ENCODE data around the gene CYP27A1. TPM values are rescaled to one million over a fixed set of nuclear protein-coding genes. Genes with fewer than 3 reads are reported as not detected.

The CYP27A1 gene
- total and polyA plus RNA-seq, 4 donors: 112 to 354 (median 305) TPM

GRCh38 chr2:218780851-218781690 lies 876 bp upstream of the CYP27A1 start:
- H3K27me3 ChIP-seq (ENCODE audit: control insufficient read depth in 4 of 4, insufficient read depth in 4 of 4, low read length in 3 of 4): no peaks in the 10 kb centered on the region
- peaks cover 3 to 36% (median 23%) of the 10 kb centered on the region in 4 donors for H3K4me1 ChIP-seq (ENCODE audit: control insufficient read depth in 4 of 4, insufficient read depth in 4 of 4, low read length in 3 of 4)
- H3K9me3 ChIP-seq (ENCODE audit: control insufficient read depth in 4 of 4, low read length in 3 of 4): peaks cover 0 to 3% (median 0%) of the 10 kb centered on the region in 4 donors
- H3K9ac ChIP-seq (ENCODE audit: low read depth in 1 of 2, low read length in 2 of 2): peak overlapping the region; percentile 80 to 85
- TF ChIP-seq FOXA1 (IDR thresholded peaks at IDR 0.05): no peak
- no peak for TF ChIP-seq GABPA (IDR thresholded peaks at IDR 0.05 in 1 of 2, conservative IDR thresholded peaks at IDR 0.05 in 1 of 2)
- peak in 1 of 2 donors; percentile 54 for TF ChIP-seq HNF4A (conservative IDR thresholded peaks at IDR 0.05)
- no peak for TF ChIP-seq MAX (IDR thresholded peaks at IDR 0.05)
- no peak for TF ChIP-seq CTCF (IDR thresholded peaks at IDR 0.05; ENCODE audit: low read depth, low read length, missing input control)
- TF ChIP-seq EGR1 (IDR thresholded peaks at IDR 0.05; ENCODE audit: low read depth in 2 of 2): no peak
- TF ChIP-seq ZBTB33 (IDR thresholded peaks at IDR 0.05): no peak
- no peak for TF ChIP-seq RAD21 (IDR thresholded peaks at IDR 0.05)
- TF ChIP-seq HNF4G (IDR thresholded peaks at IDR 0.05): no peak
- no peak for TF ChIP-seq REST (IDR thresholded peaks at IDR 0.05)
- peak; percentile 9 for TF ChIP-seq FOXA2 (IDR thresholded peaks at IDR 0.05)
- TF ChIP-seq RXRA (IDR thresholded peaks at IDR 0.05): peak in 1 of 2 donors; percentile 63
- TF ChIP-seq YY1 (IDR thresholded peaks at IDR 0.05): no peak
- TF ChIP-seq ATF3 (IDR thresholded peaks at IDR 0.05): no peak
- TF ChIP-seq JUND (IDR thresholded peaks at IDR 0.05): no peak
- peak; percentile 11 for TF ChIP-seq TAF1 (conservative IDR thresholded peaks at IDR 0.05)
- TF ChIP-seq NR2F2 (IDR thresholded peaks at IDR 0.05): no peak
- no peak for TF ChIP-seq SP1 (IDR thresholded peaks at IDR 0.05)
- no peaks in the 10 kb centered on the region for H3K36me3 ChIP-seq (ENCODE audit: control insufficient read depth in 4 of 4, insufficient read depth in 3 of 4, low read depth in 1 of 4, low read length in 3 of 4)
- peak overlapping the region; percentile 88 to 95 for H3K27ac ChIP-seq (ENCODE audit: low read depth in 1 of 2, low read length in 2 of 2)
- peak overlapping the region; percentile 53 to 86 (median 65) for H3K4me3 ChIP-seq (ENCODE audit: low read depth in 1 of 3, low read length in 3 of 3)
- no peak for DNase-seq (ENCODE audit: low spot score)
- WGBS: 19% methylated on average over 15 of the region's 15 CpGs
